ENCODE results near the gene SMARCB1. TPM values are rescaled to one million over a fixed set of nuclear protein-coding genes. Genes with fewer than 3 reads are reported as not detected.
A peak's percentile ranks its signal among the peaks of the same experiment; 100 is the strongest.

The SMARCB1 gene
- polyA plus RNA-seq, 1 donor (not counting 4 experiments of a cell fraction or from before 2014, with no cell fraction given), result 95.2 TPM

DNA sequence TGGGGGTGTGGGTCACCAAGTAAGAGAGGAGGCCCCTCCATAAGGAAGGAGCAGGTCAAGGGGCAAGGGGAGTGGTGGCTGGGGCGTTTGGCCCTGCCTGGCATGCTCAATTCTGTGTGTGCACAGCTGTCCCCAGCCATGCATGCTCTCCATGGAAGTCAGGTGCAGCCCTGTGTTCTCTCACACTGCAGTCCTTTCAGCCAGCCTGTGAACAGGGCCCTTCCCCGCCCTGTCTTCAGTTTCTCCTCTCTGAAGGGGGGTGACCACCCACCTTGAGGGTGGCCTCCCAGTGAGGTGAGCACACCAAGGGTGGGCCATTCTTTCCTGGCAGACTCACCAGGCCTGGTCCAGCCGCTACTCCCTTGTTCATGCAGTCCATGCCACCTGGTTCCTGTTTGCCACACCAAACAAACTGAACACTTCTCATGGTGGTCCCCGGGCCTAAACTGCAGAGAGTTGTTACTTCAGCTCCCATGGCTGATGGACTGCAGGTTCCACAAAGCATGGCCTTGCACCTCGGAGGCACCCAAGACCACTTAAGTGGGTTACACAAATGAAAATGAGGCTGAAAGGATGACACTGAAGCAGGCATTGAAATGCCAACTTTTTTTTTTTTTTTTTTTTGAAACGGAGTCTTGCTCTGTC is 17.3 kb upstream of the SMARCB1 start:
- Histone ChIP-seq H3K4me1 (ENCODE audit: control insufficient read depth, extremely low read depth, insufficient read depth, low read length) (peaks cover 16% of the 10 kb centered on the region), H4K20me1 (ENCODE audit: control insufficient read depth, extremely low read depth, insufficient read depth, low read length) (no peaks in the 10 kb centered on the region)
- no peak for TF ChIP-seq EZH2 (IDR thresholded peaks at IDR 0.05; ENCODE audit: low read length)
- TF ChIP-seq, protein P1, sequence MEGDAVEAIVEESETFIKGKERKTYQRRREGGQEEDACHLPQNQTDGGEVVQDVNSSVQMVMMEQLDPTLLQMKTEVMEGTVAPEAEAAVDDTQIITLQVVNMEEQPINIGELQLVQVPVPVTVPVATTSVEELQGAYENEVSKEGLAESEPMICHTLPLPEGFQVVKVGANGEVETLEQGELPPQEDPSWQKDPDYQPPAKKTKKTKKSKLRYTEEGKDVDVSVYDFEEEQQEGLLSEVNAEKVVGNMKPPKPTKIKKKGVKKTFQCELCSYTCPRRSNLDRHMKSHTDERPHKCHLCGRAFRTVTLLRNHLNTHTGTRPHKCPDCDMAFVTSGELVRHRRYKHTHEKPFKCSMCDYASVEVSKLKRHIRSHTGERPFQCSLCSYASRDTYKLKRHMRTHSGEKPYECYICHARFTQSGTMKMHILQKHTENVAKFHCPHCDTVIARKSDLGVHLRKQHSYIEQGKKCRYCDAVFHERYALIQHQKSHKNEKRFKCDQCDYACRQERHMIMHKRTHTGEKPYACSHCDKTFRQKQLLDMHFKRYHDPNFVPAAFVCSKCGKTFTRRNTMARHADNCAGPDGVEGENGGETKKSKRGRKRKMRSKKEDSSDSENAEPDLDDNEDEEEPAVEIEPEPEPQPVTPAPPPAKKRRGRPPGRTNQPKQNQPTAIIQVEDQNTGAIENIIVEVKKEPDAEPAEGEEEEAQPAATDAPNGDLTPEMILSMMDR (optimal IDR thresholded peaks at IDR 0.05 in 1 of 3, IDR thresholded peaks at IDR 0.05 in 1 of 3, conservative IDR thresholded peaks at IDR 0.05 in 1 of 3; ENCODE audit: extremely low read depth in 1 of 3, insufficient read depth in 2 of 3, low read length in 3 of 3), result no peak

DNA sequence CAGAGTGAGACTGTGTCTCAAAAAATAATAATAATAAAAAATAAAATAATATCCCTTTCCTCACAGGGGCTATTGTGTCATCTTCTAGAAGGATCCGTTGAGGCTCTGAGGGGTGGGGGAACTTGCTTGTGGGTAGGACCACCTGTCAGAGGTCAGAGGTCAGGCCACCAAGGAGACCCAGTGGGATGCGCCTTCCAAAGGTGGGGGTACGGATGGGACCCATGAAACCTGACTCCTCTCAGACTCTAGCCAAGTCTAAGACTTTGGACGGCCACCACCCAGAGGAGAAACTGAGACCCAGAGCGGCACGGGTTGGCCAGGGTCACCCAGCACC is 14.5 kb upstream of the SMARCB1 start:
- Histone ChIP-seq H3K79me2 (ENCODE audit: control insufficient read depth, insufficient read depth, low read length) (no peaks in the 10 kb centered on the region), H3K9me1 (ENCODE audit: control insufficient read depth, extremely low read depth, insufficient read depth, low read length) (no peaks in the 10 kb centered on the region), H3K9me3 (ENCODE audit: control insufficient read depth, low read depth, low read length) (no peaks in the 10 kb centered on the region), H2AFZ (ENCODE audit: control insufficient read depth, low read length) (peak overlapping the region; percentile 49), H3K36me3 (ENCODE audit: control insufficient read depth in 2 of 2, extremely low read depth in 1 of 2, insufficient read depth in 2 of 2, low read length in 2 of 2) (no peaks in the 10 kb centered on the region), H3K4me1 (ENCODE audit: control insufficient read depth, extremely low read depth, insufficient read depth, low read length) (peaks cover 16% of the 10 kb centered on the region), H3K4me3 (ENCODE audit: control insufficient read depth in 2 of 3, extremely low read depth in 1 of 3, insufficient read depth in 2 of 3, low read depth in 1 of 3, low read length in 3 of 3) (peak overlapping the region in 2 of 3 experiments; percentile 35 to 49), H3K27me3 (ENCODE audit: control insufficient read depth, extremely low read depth, insufficient read depth, low read length) (peaks cover 23% of the 10 kb centered on the region), H3K9ac (ENCODE audit: control insufficient read depth, extremely low read depth, insufficient read depth, low read length) (no peak overlapping the region), H3K4me2 (ENCODE audit: control insufficient read depth, extremely low read depth, insufficient read depth, low read depth, low read length) (peak overlapping the region; percentile 85), H3K27ac (ENCODE audit: control insufficient read depth, insufficient read depth, low read length) (no peak overlapping the region), H4K20me1 (ENCODE audit: control insufficient read depth, extremely low read depth, insufficient read depth, low read length) (no peaks in the 10 kb centered on the region)
- DNase-seq (ENCODE audit: low read depth, low spot score) (no peak), FAIRE-seq (no peak)
- TF ChIP-seq, protein P1 (optimal IDR thresholded peaks at IDR 0.05 in 1 of 3, IDR thresholded peaks at IDR 0.05 in 1 of 3, conservative IDR thresholded peaks at IDR 0.05 in 1 of 3; ENCODE audit: extremely low read depth in 1 of 3, insufficient read depth in 2 of 3, low read length in 3 of 3), result no peak
- no peak for TF ChIP-seq EZH2 (IDR thresholded peaks at IDR 0.05; ENCODE audit: low read length)
- dilution Hi-C loops (cut with MboI; ENCODE audit: extremely low pct_ligation_motif_present, low sequenced_read_pairs), result no loop called here

More for the DNA sequence above, 17.3 kb upstream of the SMARCB1 start:
- Histone ChIP-seq H3K9me1 (ENCODE audit: control insufficient read depth, extremely low read depth, insufficient read depth, low read length) (no peaks in the 10 kb centered on the region), H3K36me3 (ENCODE audit: control insufficient read depth in 2 of 2, extremely low read depth in 1 of 2, insufficient read depth in 2 of 2, low read length in 2 of 2) (no peaks in the 10 kb centered on the region), H3K9ac (ENCODE audit: control insufficient read depth, extremely low read depth, insufficient read depth, low read length) (no peak overlapping the region), H3K4me3 (ENCODE audit: control insufficient read depth in 2 of 3, extremely low read depth in 1 of 3, insufficient read depth in 2 of 3, low read depth in 1 of 3, low read length in 3 of 3) (no peak overlapping the region), H3K9me3 (ENCODE audit: control insufficient read depth, low read depth, low read length) (no peaks in the 10 kb centered on the region), H2AFZ (ENCODE audit: control insufficient read depth, low read length) (no peak overlapping the region), H3K27ac (ENCODE audit: control insufficient read depth, insufficient read depth, low read length) (no peak overlapping the region), H3K27me3 (ENCODE audit: control insufficient read depth, extremely low read depth, insufficient read depth, low read length) (peaks cover 23% of the 10 kb centered on the region), H3K79me2 (ENCODE audit: control insufficient read depth, insufficient read depth, low read length) (no peaks in the 10 kb centered on the region), H3K4me2 (ENCODE audit: control insufficient read depth, extremely low read depth, insufficient read depth, low read depth, low read length) (no peak overlapping the region)
- FAIRE-seq, result no peak
- DNase-seq (ENCODE audit: low read depth, low spot score), result no peak
- dilution Hi-C loops (cut with MboI; ENCODE audit: extremely low pct_ligation_motif_present, low sequenced_read_pairs), result no loop called here

Data from keratinocyte (primary cell).